Thoracic aorta (tissue), 2 donors: ENCODE data around the gene PAPPA2. TPM values are rescaled to one million over a fixed set of nuclear protein-coding genes. Genes with fewer than 3 reads are reported as not detected.

Experiments used
- ATAC-seq: fragments of 150-250 bp; one replicate; pipeline ENCODE4 v1.8.0; 2017; ENCODE audit warnings: low read depth; ENCODE audit not compliant: insufficient number of reproducible peaks, low FRiP score
- DNase-seq: peaks from one replicate; pipeline ENCODE4 v3.0.0-alpha.2; 2020; ENCODE audit warnings: low spot score
- H3K27ac ChIP-seq, 2 donors: fragments of 200-600 bp; sonication (generic); 1 replicate in 1 of 2; 2 replicates in 1 of 2; pipeline ENCODE4 v1.5.1; 2016; ENCODE audit warnings: mild to moderate bottlenecking in 2 of 2, moderate library complexity in 2 of 2
- H3K27me3 ChIP-seq: fragments of 200-600 bp; sonication (generic); replicated peaks from 2 replicates; pipeline ENCODE4 v1.6.0; 2016; ENCODE audit warnings: mild to moderate bottlenecking; ENCODE audit not compliant: insufficient read depth
- H3K36me3 ChIP-seq: fragments of 200-600 bp; sonication (generic); one replicate; pipeline ENCODE4 v1.5.1; 2016
- H3K4me1 ChIP-seq, 2 donors: fragments of 200-600 bp; sonication (generic); 1 replicate in 1 of 2; 2 replicates in 1 of 2; pipeline versions ENCODE4 v1.5.1 to v1.6.0; 2016; ENCODE audit warnings: low read depth in 2 of 2, mild to moderate bottlenecking in 1 of 2; ENCODE audit not compliant: control insufficient read depth in 1 of 2
- H3K4me3 ChIP-seq: fragments of 200-600 bp; sonication (generic); 2 replicates; pipeline ENCODE4 v1.5.1; 2016; ENCODE audit warnings: mild to moderate bottlenecking
- H3K9me3 ChIP-seq: fragments of 200-600 bp; sonication (generic); 2 replicates; pipeline ENCODE4 v1.5.1; 2016
- CTCF ChIP-seq: fragments of 200-600 bp; sonication (generic); IDR thresholded peaks from one replicate; pipeline ENCODE4 v1.5.1; 2019; ENCODE audit warnings: antibody characterized with exemption
- total RNA-seq, 2 donors: library from RNA; depleted of rRNA; stranded (reverse); fragments of >200 nt; gene quantifications; one replicate each; pipeline versions ENCODE4 v1.1.0 to v1.2.3, GENCODE V29; 2016

Gene PAPPA2
- total RNA-seq, 2 donors from 2014 or later, result 1.1 to 2.0 TPM

DNA sequence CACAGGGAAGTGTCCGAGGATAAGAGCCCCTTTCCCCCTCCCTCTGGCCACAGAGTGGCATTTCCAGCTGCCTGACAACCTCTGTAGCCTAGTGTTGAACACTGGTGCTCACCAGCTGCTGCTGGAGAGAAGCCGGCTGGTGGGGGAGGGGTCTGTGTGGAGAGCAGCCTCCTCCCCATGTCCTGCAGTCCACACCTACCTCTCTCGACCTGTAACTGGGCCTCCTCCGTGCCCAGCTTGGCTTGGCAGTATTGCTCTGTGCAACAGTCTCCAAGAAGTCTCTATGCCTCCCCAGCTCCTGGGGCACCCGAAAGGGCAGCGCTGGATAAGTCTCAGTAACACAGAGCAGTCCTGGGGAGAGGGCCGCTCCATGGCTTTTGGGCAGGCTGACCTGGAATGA is 17.0 kb downstream of the PAPPA2 start:
- no peak for DNase-seq
- no peak overlapping the region for H3K27ac ChIP-seq
- ATAC-seq, result no peak
- H3K4me1 ChIP-seq, result no peaks in the 10 kb centered on the region
- no peaks in the 10 kb centered on the region for H3K36me3 ChIP-seq
- H3K9me3 ChIP-seq, result no peaks in the 10 kb centered on the region
- no peak overlapping the region for H3K4me3 ChIP-seq
- no peaks in the 10 kb centered on the region for H3K27me3 ChIP-seq
- no peak for TF ChIP-seq CTCF

DNA sequence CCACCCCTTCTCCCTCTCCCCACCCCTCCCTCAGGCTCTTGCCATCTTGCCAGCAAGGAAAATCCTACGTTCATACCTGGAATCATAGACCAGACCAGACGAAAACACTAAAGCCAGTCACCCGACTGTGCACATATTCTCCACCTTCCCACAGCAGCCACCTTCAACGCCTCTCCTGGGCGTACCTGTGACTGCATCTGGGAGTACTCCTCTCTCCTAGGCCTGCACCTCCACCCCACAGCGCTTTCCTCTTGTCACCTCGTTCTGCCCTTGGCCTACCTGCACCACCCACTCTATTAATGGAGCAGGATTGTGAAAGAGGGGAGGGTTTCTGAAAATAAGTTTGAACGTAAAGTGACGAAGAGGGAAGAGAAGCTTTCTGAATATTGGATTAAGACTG is 17.8 kb downstream of the PAPPA2 start:
- DNase-seq (no peak), ATAC-seq (no peak)
- TF ChIP-seq CTCF, result no peak
- Histone ChIP-seq H3K27ac (no peak overlapping the region), H3K9me3 (no peaks in the 10 kb centered on the region), H3K4me1 (no peaks in the 10 kb centered on the region), H3K36me3 (no peaks in the 10 kb centered on the region), H3K4me3 (no peak overlapping the region), H3K27me3 (no peaks in the 10 kb centered on the region)

DNA sequence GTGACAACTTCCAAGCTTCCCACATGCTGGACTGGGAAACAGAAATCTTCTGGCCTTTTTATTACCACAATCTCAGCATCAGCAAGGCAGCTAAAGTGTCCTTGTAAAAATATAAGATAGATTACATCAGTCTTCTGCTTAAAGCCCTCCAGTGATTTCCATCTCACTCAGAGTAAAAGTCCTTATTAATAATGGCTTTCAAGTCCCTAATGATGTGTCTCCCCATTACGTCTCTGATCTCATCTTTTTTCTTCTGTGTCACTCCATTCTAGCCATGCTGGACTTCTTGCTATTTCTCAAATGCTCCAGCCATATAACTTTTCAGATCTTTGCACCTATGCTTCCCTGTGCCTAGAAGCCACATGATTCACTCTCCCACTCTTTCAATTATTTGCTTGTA is 22.1 kb downstream of the PAPPA2 start:
- H3K4me1 ChIP-seq, result no peaks in the 10 kb centered on the region
- no peaks in the 10 kb centered on the region for H3K36me3 ChIP-seq
- no peak for TF ChIP-seq CTCF
- H3K9me3 ChIP-seq, result no peaks in the 10 kb centered on the region
- H3K27me3 ChIP-seq, result no peaks in the 10 kb centered on the region
- ATAC-seq, result no peak
- H3K27ac ChIP-seq, result no peak overlapping the region
- DNase-seq, result no peak
- H3K4me3 ChIP-seq, result no peak overlapping the region

DNA sequence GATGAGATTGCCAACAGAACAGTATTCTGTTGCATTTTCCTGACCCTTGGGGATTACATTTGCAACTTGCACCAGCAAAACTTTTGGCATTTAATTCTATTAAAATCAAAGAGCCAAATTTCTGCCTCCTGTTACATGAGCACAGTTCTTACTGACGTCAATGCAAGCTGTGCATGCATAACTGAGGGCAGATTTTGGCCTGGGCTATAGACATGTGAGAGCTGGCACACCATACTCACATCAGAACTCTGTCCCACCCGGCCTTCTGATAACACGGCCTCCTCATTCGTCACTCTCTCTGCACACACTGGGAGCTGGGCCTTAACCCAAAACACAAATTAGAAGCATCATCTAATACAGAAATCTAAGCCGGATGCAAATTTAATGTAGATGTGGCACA is 31.5 kb downstream of the PAPPA2 start:
- DNase-seq (no peak), ATAC-seq (no peak)
- H3K36me3 ChIP-seq, result no peaks in the 10 kb centered on the region
- no peak overlapping the region for H3K27ac ChIP-seq
- no peak overlapping the region for H3K4me3 ChIP-seq
- H3K4me1 ChIP-seq, result no peaks in the 10 kb centered on the region
- no peaks in the 10 kb centered on the region for H3K27me3 ChIP-seq
- TF ChIP-seq CTCF, result no peak
- H3K9me3 ChIP-seq, result no peaks in the 10 kb centered on the region

DNA sequence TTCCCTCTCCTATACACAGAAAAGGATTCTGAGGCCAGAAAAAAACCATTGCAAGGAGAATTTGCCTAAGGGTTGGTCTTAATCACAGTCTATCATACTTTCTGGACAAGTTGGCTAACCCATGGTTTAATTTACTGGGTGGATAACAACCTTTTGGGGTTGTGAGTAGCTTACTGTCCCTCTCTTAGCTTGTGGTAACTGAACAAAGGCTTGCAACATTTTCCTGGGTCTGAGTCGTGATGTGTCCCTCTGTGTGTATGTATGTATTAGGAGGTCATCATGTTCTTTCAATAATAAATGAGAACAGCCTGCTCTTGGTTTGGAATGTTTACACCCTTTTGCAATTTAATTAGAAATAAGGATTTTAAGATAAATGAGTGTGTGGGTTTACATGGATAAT is 36.7 kb downstream of the PAPPA2 start:
- no peak for TF ChIP-seq CTCF
- no peak overlapping the region for H3K27ac ChIP-seq
- DNase-seq, result no peak
- no peak for ATAC-seq
- H3K4me3 ChIP-seq, result no peak overlapping the region
- H3K27me3 ChIP-seq, result no peaks in the 10 kb centered on the region
- H3K36me3 ChIP-seq, result no peaks in the 10 kb centered on the region
- no peaks in the 10 kb centered on the region for H3K4me1 ChIP-seq
- H3K9me3 ChIP-seq, result no peaks in the 10 kb centered on the region
